Adrenal gland (tissue), 12 donors: ENCODE data around the gene CDON. TPM values are rescaled to one million over a fixed set of nuclear protein-coding genes. Genes with fewer than 3 reads are reported as not detected.

Experiments
- DNase-seq, 7 donors: peaks; one replicate each; pipeline ENCODE4 v3.0.0-alpha.2; 2019 to 2020
- H3K27ac ChIP-seq, 5 donors: fragments of 200-600 bp; sonication (generic) in 4 of 5; 1 replicate in 3 of 5; 2 replicates in 2 of 5; pipeline versions ENCODE4 v1.5.1 to v1.8.0; 2016 to 2020; ENCODE audit warnings: mild to moderate bottlenecking in 1 of 5
- H3K27me3 ChIP-seq: fragments of 200-600 bp; 2 replicates; pipeline ENCODE4 v1.8.0; 2021
- H3K36me3 ChIP-seq, 2 donors: fragments of 200-600 bp; replicated peaks in 1 of 2; 1 replicate in 1 of 2; 2 replicates in 1 of 2; pipeline versions ENCODE4 v1.5.1 to v1.8.0; 2018 to 2022
- H3K4me1 ChIP-seq, 2 donors: fragments of 200-600 bp; replicated peaks in 1 of 2; 1 replicate in 1 of 2; 2 replicates in 1 of 2; pipeline versions ENCODE4 v1.5.1 to v1.8.0; 2018 to 2021
- H3K4me3 ChIP-seq, 4 donors: fragments of 200-600 bp; sonication (generic) in 3 of 4; one replicate each; pipeline ENCODE4 v1.5.1; 2016 to 2018
- H3K9me3 ChIP-seq, 3 donors: fragments of 200-600 bp; sonication (generic) in 1 of 3; replicated peaks in 1 of 3; 1 replicate in 2 of 3; 2 replicates in 1 of 3; pipeline versions ENCODE4 v1.5.1 to v1.8.0; 2016 to 2021
- CTCF ChIP-seq, 6 experiments: fragments of 450-650 bp in 4 of 6; fragments of 200-600 bp in 2 of 6; sonication (generic) in 1 of 6; IDR thresholded peaks; 1 replicate in 5 of 6; 2 replicates in 1 of 6; pipeline versions ENCODE4 v1.5.1 to v1.8.0; 2016 to 2021; ENCODE audit warnings: antibody characterized with exemption in 6 of 6, mild to moderate bottlenecking in 2 of 6, moderate library complexity in 1 of 6
- POLR2A ChIP-seq, 2 donors: fragments of 450-650 bp; IDR thresholded peaks; one replicate each; pipeline ENCODE4 v1.6.1; 2017; ENCODE audit warnings: antibody characterized with exemption in 2 of 2, mild to moderate bottlenecking in 2 of 2, moderate library complexity in 1 of 2
- WGBS, 4 donors: extraction: QIAGEN DNeasy Blood & Tissue Kit in 2 of 4; methylation state at CpG; one replicate each; pipeline versions ENCODE4 v1.1.5 to v1.1.7; 2013 to 2017; 5-methylcytosine and 5-hydroxymethylcytosine counted together
- intact Hi-C, 2 donors: fragments of 100-400 bp; cut with DNase I; formaldehyde crosslinking; loops; one replicate each; pipeline versions ENCODE4 v1.14.1 to v1.15.0; 2022 to 2023
- polyA plus RNA-seq, 3 donors: library from polyadenylated mRNA; stranded (reverse); fragments of 200-250 nt in 2 of 3; fragments of 350-450 nt in 1 of 3; fragmentation: Illumina TruSeq in 1 of 3; extraction: RNeasy Lipid Tissue Mini Kit (QIAGEN cat#74804) in 1 of 3; gene quantifications; one replicate each; pipeline ENCODE4 v1.2.3, GENCODE V29; 2013 to 2014
- total RNA-seq, 9 donors: library from RNA; depleted of rRNA in 4 of 9; stranded (reverse); fragments of >200 nt in 4 of 9; fragments of 120-200 nt in 1 of 9; fragmentation: NEBNext Ultra II Directional in 1 of 9; extraction: Animal tissue kit (Norgen Biotek cat#: 25700) in 1 of 9; gene quantifications; one replicate each; pipeline versions ENCODE4 v1.1.0 to v1.2.4, GENCODE V29; 2013 to 2023
- donor health status: healthy with polysubstance abuse.
- donor health status: Bipolar disorder and iron deficiency.
- donor health status: DM: yes; HTN: yes; CAD: no.
- donor health status: DM: no; HTN: no; CAD: no.
- donor health status: DM: no; HTN: no; CAD: no.
- donor health status: DM: yes; HTN: yes; CAD: no.

Gene CDON
- total and polyA plus RNA-seq, 12 donors, result 0.90 to 12.1 (median 3.9) TPM

GRCh38 chr11:125953401-125953935, 109.2 kb downstream of the CDON start:
- Histone ChIP-seq H3K4me1 (peaks cover 0 to 3% of the 10 kb centered on the region in 2 donors), H3K27me3 (no peaks in the 10 kb centered on the region), H3K4me3 (no peak overlapping the region), H3K36me3 (no peaks in the 10 kb centered on the region), H3K27ac (peak overlapping the region in 1 of 5 donors; percentile 55), H3K9me3 (no peaks in the 10 kb centered on the region)
- intact Hi-C loops, result no loop called here
- no peak for TF ChIP-seq CTCF (IDR thresholded peaks at IDR 0.05)
- TF ChIP-seq POLR2A (IDR thresholded peaks at IDR 0.05), result no peak
- 78 to 86% (median 85%) methylated on average over 11 to 20 of the region's 20 CpGs for WGBS, 4 donors
- DNase-seq, result no peak

- intact Hi-C loops, result no loop called here
- 42 to 55% (median 54%) methylated on average over 5 to 7 of the region's 7 CpGs for WGBS, 4 donors
- Histone ChIP-seq H3K9me3 (no peaks in the 10 kb centered on the region), H3K4me1 (peaks cover 0 to 3% of the 10 kb centered on the region in 2 donors), H3K4me3 (no peak overlapping the region), H3K27me3 (no peaks in the 10 kb centered on the region), H3K27ac (peak overlapping the region in 1 of 5 donors; percentile 55), H3K36me3 (no peaks in the 10 kb centered on the region)
- TF ChIP-seq CTCF (IDR thresholded peaks at IDR 0.05) (no peak), POLR2A (IDR thresholded peaks at IDR 0.05) (no peak)
- peak in 3 of 7 donors; percentile 7 to 75 (median 29) for DNase-seq
These were observed 109.7 kb downstream of the CDON start for GRCh38 chr11:125952973-125953372.

- peaks cover 0 to 3% of the 10 kb centered on the region in 2 donors for H3K4me1 ChIP-seq
- TF ChIP-seq POLR2A (IDR thresholded peaks at IDR 0.05) (no peak), CTCF (IDR thresholded peaks at IDR 0.05) (no peak)
- intact Hi-C loops, result no loop called here
- no peaks in the 10 kb centered on the region for H3K27me3 ChIP-seq
- DNase-seq, result no peak
- peak overlapping the region in 1 of 5 donors; percentile 55 for H3K27ac ChIP-seq
- H3K9me3 ChIP-seq, result no peaks in the 10 kb centered on the region
- WGBS, 4 donors, result 58 to 78% (median 65%) methylated on average over 2 of the region's 2 CpGs
- H3K36me3 ChIP-seq, result no peaks in the 10 kb centered on the region
- H3K4me3 ChIP-seq, result no peak overlapping the region
These were observed 110.1 kb downstream of the CDON start for GRCh38 chr11:125952559-125952958.

GRCh38 chr11:125951731-125952130, 110.9 kb downstream of the CDON start:
- intact Hi-C loops, result no loop called here
- WGBS, 4 donors, result 66 to 78% (median 70%) methylated on average over 5 to 11 of the region's 11 CpGs
- peaks cover 0 to 3% of the 10 kb centered on the region in 2 donors for H3K4me1 ChIP-seq
- H3K4me3 ChIP-seq, result no peak overlapping the region
- H3K27me3 ChIP-seq, result no peaks in the 10 kb centered on the region
- DNase-seq, result no peak
- H3K9me3 ChIP-seq, result no peaks in the 10 kb centered on the region
- peak overlapping the region in 1 of 5 donors; percentile 81 for H3K27ac ChIP-seq
- TF ChIP-seq CTCF (IDR thresholded peaks at IDR 0.05), result no peak
- no peak for TF ChIP-seq POLR2A (IDR thresholded peaks at IDR 0.05)
- no peaks in the 10 kb centered on the region for H3K36me3 ChIP-seq
